ENCODE data around the gene SMARCA4.
A peak's percentile ranks its signal among the peaks of the same experiment; 100 is the strongest.

SMARCA4 gene

DNA sequence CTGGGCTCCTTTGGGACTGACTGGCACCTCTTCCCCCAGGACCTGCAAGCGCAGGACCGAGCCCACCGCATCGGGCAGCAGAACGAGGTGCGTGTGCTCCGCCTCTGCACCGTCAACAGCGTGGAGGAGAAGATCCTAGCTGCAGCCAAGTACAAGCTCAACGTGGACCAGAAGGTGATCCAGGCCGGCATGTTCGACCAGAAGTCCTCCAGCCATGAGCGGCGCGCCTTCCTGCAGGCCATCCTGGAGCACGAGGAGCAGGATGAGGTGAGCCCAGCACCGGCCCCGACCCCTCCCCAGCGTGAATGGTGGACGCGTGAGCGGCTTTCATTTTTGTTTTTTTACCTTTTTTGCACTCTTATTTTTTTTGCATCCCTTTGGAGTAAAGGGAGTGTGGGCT is 72.4 kb downstream of the SMARCA4 start:
- H3K4me3 ChIP-seq (ENCODE audit: low read depth, low read length, poor library complexity, severe bottlenecking) = no peak overlapping the region
- H3K27me3 ChIP-seq (ENCODE audit: insufficient read depth, low read length) = no peaks in the 10 kb centered on the region
- H3F3A ChIP-seq (ENCODE audit: insufficient read depth, low read length) = peaks cover 3% of the 10 kb centered on the region; the same call in 1 of the 2 replicates
- H3K79me2 ChIP-seq (ENCODE audit: insufficient read depth, low read length) = peaks cover 11% of the 10 kb centered on the region; the same call in 1 of the 2 replicates
- peaks cover 92% of the 10 kb centered on the region for H3K36me3 ChIP-seq (ENCODE audit: insufficient read depth, low read length)
- peaks cover 44% of the 10 kb centered on the region for H3K4me1 ChIP-seq (ENCODE audit: insufficient read depth, low read length, severe bottlenecking)
- H2AFZ ChIP-seq (ENCODE audit: low read length) = no peak overlapping the region
- no peaks in the 10 kb centered on the region for H4K20me1 ChIP-seq (ENCODE audit: insufficient read depth, low read length)
- H3K9me2 ChIP-seq (ENCODE audit: low read depth, low read length) = no peaks in the 10 kb centered on the region
- no peaks in the 10 kb centered on the region for H3K9me3 ChIP-seq (ENCODE audit: low read length)
- peak overlapping the region; percentile 82 for H3K27ac ChIP-seq (ENCODE audit: low read depth, low read length, poor library complexity, severe bottlenecking)
- no peak overlapping the region for H3K4me2 ChIP-seq (ENCODE audit: low read length)
- TF ChIP-seq, protein P1, sequence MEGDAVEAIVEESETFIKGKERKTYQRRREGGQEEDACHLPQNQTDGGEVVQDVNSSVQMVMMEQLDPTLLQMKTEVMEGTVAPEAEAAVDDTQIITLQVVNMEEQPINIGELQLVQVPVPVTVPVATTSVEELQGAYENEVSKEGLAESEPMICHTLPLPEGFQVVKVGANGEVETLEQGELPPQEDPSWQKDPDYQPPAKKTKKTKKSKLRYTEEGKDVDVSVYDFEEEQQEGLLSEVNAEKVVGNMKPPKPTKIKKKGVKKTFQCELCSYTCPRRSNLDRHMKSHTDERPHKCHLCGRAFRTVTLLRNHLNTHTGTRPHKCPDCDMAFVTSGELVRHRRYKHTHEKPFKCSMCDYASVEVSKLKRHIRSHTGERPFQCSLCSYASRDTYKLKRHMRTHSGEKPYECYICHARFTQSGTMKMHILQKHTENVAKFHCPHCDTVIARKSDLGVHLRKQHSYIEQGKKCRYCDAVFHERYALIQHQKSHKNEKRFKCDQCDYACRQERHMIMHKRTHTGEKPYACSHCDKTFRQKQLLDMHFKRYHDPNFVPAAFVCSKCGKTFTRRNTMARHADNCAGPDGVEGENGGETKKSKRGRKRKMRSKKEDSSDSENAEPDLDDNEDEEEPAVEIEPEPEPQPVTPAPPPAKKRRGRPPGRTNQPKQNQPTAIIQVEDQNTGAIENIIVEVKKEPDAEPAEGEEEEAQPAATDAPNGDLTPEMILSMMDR (IDR thresholded peaks at IDR 0.05; ENCODE audit: low read length) = no peak
- TF ChIP-seq EZH2 (IDR thresholded peaks at IDR 0.05; ENCODE audit: borderline replicate concordance, low read length) = no peak
- no peak overlapping the region for H3K9ac ChIP-seq (ENCODE audit: low read length)

DNA sequence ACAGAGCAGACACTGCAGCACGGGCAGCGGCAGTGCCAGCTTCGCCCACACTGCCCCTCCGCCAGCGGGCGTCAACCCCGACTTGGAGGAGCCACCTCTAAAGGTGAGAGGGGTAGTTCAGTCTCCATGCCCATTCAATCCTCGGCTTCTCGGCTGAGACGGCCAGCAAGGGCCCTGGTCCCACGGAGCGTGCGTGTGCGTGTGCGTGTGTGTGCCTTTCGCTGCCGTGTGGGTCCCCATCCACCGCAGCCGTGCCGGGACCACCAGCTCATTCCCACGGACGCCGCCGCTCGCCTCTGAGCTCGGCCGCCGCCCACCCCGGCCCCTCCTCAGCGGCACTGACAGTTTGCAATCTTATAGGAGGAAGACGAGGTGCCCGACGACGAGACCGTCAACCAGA is 72.9 kb downstream of the SMARCA4 start:
- no peaks in the 10 kb centered on the region for H3K9me2 ChIP-seq (ENCODE audit: low read depth, low read length)
- no peak overlapping the region for H3K4me2 ChIP-seq (ENCODE audit: low read length)
- H3K4me1 ChIP-seq (ENCODE audit: insufficient read depth, low read length, severe bottlenecking) = peaks cover 44% of the 10 kb centered on the region
- no peaks in the 10 kb centered on the region for H3K27me3 ChIP-seq (ENCODE audit: insufficient read depth, low read length)
- H3F3A ChIP-seq (ENCODE audit: insufficient read depth, low read length) = peaks cover 3% of the 10 kb centered on the region; the same call in 1 of the 2 replicates
- H3K4me3 ChIP-seq (ENCODE audit: low read depth, low read length, poor library complexity, severe bottlenecking) = no peak overlapping the region
- no peaks in the 10 kb centered on the region for H3K9me3 ChIP-seq (ENCODE audit: low read length)
- no peak for TF ChIP-seq EZH2 (IDR thresholded peaks at IDR 0.05; ENCODE audit: borderline replicate concordance, low read length)
- TF ChIP-seq, protein P1 (IDR thresholded peaks at IDR 0.05; ENCODE audit: low read length) = no peak
- H3K36me3 ChIP-seq (ENCODE audit: insufficient read depth, low read length) = peaks cover 92% of the 10 kb centered on the region
- H2AFZ ChIP-seq (ENCODE audit: low read length) = no peak overlapping the region
- peaks cover 11% of the 10 kb centered on the region; the same call in 1 of the 2 replicates for H3K79me2 ChIP-seq (ENCODE audit: insufficient read depth, low read length)
- no peak overlapping the region for H3K9ac ChIP-seq (ENCODE audit: low read length)
- no peak overlapping the region for H3K27ac ChIP-seq (ENCODE audit: low read depth, low read length, poor library complexity, severe bottlenecking)
- H4K20me1 ChIP-seq (ENCODE audit: insufficient read depth, low read length) = no peaks in the 10 kb centered on the region

DNA sequence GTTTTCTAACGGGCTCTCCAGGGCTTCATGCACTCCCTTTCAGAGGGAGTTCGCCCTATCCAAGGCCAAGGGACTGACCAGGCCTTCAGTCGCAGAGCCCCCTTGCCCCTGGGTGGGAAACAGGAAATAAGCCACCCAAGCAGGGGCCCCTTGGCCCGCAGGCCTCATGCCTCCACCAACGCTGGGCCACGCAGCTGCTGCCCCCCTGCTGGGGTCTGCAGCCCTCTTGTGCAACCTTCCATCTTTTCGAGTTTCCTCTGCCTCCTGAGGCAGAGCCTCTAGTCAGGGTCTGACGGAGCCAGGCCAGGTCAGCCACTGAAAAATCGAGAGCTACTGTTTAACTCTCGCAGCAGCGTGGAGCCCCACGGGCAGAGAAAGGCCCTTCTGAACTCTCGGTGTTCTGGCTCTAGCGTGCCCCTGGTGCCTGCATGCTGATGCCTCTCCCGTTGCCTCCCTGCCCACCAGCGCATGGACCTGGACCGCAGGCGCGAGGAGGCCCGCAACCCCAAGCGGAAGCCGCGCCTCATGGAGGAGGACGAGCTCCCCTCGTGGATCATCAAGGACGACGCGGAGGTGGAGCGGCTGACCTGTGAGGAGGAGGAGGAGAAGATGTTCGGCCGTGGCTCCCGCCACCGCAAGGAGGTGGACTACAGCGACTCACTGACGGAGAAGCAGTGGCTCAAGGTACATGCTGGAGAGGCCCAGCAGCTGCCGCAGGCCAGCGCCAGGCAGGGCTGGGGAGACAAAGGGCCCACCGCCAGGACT is 73.8 kb downstream of the SMARCA4 start:
- Histone ChIP-seq H3K27ac (ENCODE audit: low read depth, low read length, poor library complexity, severe bottlenecking) (peak overlapping the region; percentile 89), H3K4me1 (ENCODE audit: insufficient read depth, low read length, severe bottlenecking) (peaks cover 44% of the 10 kb centered on the region), H3K36me3 (ENCODE audit: insufficient read depth, low read length) (peaks cover 92% of the 10 kb centered on the region), H3K4me2 (ENCODE audit: low read length) (no peak overlapping the region), H3K4me3 (ENCODE audit: low read depth, low read length, poor library complexity, severe bottlenecking) (no peak overlapping the region), H3K27me3 (ENCODE audit: insufficient read depth, low read length) (no peaks in the 10 kb centered on the region), H3K9me3 (ENCODE audit: low read length) (no peaks in the 10 kb centered on the region), H3K9ac (ENCODE audit: low read length) (no peak overlapping the region), H2AFZ (ENCODE audit: low read length) (no peak overlapping the region), H3F3A (ENCODE audit: insufficient read depth, low read length) (peaks cover 3% of the 10 kb centered on the region; the same call in 1 of the 2 replicates), H3K9me2 (ENCODE audit: low read depth, low read length) (no peaks in the 10 kb centered on the region), H4K20me1 (ENCODE audit: insufficient read depth, low read length) (no peaks in the 10 kb centered on the region), H3K79me2 (ENCODE audit: insufficient read depth, low read length) (peaks cover 11% of the 10 kb centered on the region; the same call in 1 of the 2 replicates)
- TF ChIP-seq EZH2 (IDR thresholded peaks at IDR 0.05; ENCODE audit: borderline replicate concordance, low read length) = no peak
- TF ChIP-seq, protein P1 (IDR thresholded peaks at IDR 0.05; ENCODE audit: low read length) = no peak

Measured in OCI-LY1 (cell line).